Neural progenitor cell (in vitro differentiated cells): ENCODE results near the gene MDH1. TPM values are rescaled to one million over a fixed set of nuclear protein-coding genes. Genes with fewer than 3 reads are reported as not detected.
"Not testable (repeated sequence)": the region's sequence is repeated elsewhere in the genome, so short reads cannot be mapped to it uniquely, and the experiment has no call there.

ENCODE experiments used
- DNase-seq: peaks from one replicate; pipeline ENCODE4 v3.0.0-alpha.2; 2016; ENCODE audit warnings: low spot score
- H2AFZ ChIP-seq: fragments of 200-600 bp; sonication (generic); replicated peaks from 2 replicates; pipeline ENCODE4 v1.6.1; 2016; ENCODE audit warnings: antibody characterized with exemption
- H3F3A ChIP-seq: fragments of 200-600 bp; sonication (generic); 2 replicates; pipeline ENCODE4 v1.6.1; 2016; ENCODE audit warnings: antibody characterized with exemption, low read depth
- H3K27ac ChIP-seq: fragments of 200-600 bp; sonication (generic); 2 replicates; pipeline ENCODE4 v1.5.1; 2016; ENCODE audit warnings: mild to moderate bottlenecking
- H3K27me3 ChIP-seq: fragments of 200-600 bp; sonication (generic); 2 replicates; pipeline ENCODE4 v1.6.1; 2016; ENCODE audit warnings: mild to moderate bottlenecking, moderate library complexity
- H3K36me3 ChIP-seq: fragments of 200-600 bp; sonication (generic); 2 replicates; pipeline ENCODE4 v1.5.1; 2016
- H3K4me1 ChIP-seq: fragments of 200-600 bp; sonication (generic); 2 replicates; pipeline ENCODE4 v1.6.1; 2016; ENCODE audit warnings: mixed run types
- H3K4me2 ChIP-seq: fragments of 200-600 bp; sonication (generic); 2 replicates; pipeline ENCODE4 v1.6.1; 2016
- H3K4me3 ChIP-seq: fragments of 200-600 bp; sonication (generic); 2 replicates; pipeline ENCODE4 v1.5.1; 2016
- H3K79me2 ChIP-seq: fragments of 200-600 bp; sonication (generic); 2 replicates; pipeline ENCODE4 v1.6.1; 2016; ENCODE audit warnings: low read depth
- H3K9ac ChIP-seq: fragments of 200-600 bp; sonication (generic); 2 replicates; pipeline ENCODE4 v1.6.1; 2016
- H3K9me3 ChIP-seq: fragments of 200-600 bp; sonication (generic); 2 replicates; pipeline ENCODE4 v1.5.1; 2016; ENCODE audit warnings: low read depth
- H4K20me1 ChIP-seq: fragments of 200-600 bp; sonication (generic); 2 replicates; pipeline ENCODE4 v1.6.1; 2016; ENCODE audit warnings: low read depth
- H3K27ac Mint-ChIP-seq: 3 replicates; pipeline ENCODE4 v1.8.0; 2021; ENCODE audit warnings: mixed read lengths
- H3K27me3 Mint-ChIP-seq: 2 replicates; pipeline ENCODE4 v1.8.0; 2022; ENCODE audit warnings: low read depth, mild to moderate bottlenecking, inconsistent platforms, moderate library complexity, mixed read lengths; ENCODE audit not compliant: insufficient read depth
- H3K36me3 Mint-ChIP-seq: 3 replicates; pipeline ENCODE4 v1.8.0; 2021; ENCODE audit warnings: mixed read lengths
- H3K4me1 Mint-ChIP-seq: 3 replicates; pipeline ENCODE4 v1.8.0; 2021; ENCODE audit warnings: mixed read lengths
- H3K4me3 Mint-ChIP-seq: 3 replicates; pipeline ENCODE4 v1.8.0; 2021; ENCODE audit warnings: mild to moderate bottlenecking, moderate library complexity, mixed read lengths
- H3K9me3 Mint-ChIP-seq: 3 replicates; pipeline ENCODE4 v1.8.0; 2020; ENCODE audit warnings: mixed read lengths
- EZH2 ChIP-seq: fragments of 200-600 bp; sonication (generic); IDR thresholded peaks from 2 replicates; pipeline ENCODE4 v1.6.1; 2017; ENCODE audit warnings: antibody characterized with exemption, mild to moderate bottlenecking, moderate library complexity
- EZH2phosphoT487 ChIP-seq: fragments of 200-600 bp; sonication (generic); IDR thresholded peaks from 2 replicates; pipeline ENCODE4 v1.6.1; 2017; ENCODE audit warnings: antibody characterized with exemption
- total RNA-seq: library from RNA; depleted of rRNA; stranded (reverse); fragments of >200 nt; gene quantifications from 2 replicates; pipeline ENCODE4 v1.2.3, GENCODE V29; 2015; ENCODE audit warnings: low replicate concordance
- TF ChIP-seq, protein P1 (sequence below): fragments of 200-600 bp; sonication (generic); IDR thresholded peaks from 2 replicates; pipeline ENCODE4 v1.5.1; 2017; ENCODE audit warnings: antibody characterized with exemption, mild to moderate bottlenecking

Gene MDH1
- total RNA-seq, 1 donor from 2014 or later = 323 TPM

GRCh38 chr2:63569740-63570139, 19.0 kb upstream of the MDH1 start:
- H3K4me3 ChIP-seq = no peak overlapping the region
- peaks cover 4% of the 10 kb centered on the region for H3K4me1 Mint-ChIP-seq

DNA sequence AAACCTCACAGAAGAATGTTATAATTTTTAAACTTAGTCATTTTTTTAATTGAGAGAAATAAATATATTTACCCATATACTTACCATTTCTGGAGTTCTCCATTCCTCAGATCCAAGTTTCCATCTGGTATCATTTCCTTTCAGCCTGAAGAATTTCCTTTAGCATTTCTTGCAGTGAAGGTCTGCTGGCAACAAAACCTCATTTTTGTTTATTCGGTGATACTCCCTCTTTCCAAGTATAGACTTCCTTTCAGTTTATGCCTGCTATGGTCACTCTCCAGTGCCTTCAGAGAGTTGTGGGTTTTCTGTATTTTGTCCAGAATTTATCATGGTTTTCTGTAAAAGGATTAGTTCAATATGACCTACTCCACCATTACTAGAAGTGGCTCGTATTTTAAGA, 17.5 kb upstream of the MDH1 start:
- no peaks in the 10 kb centered on the region for H3K36me3 ChIP-seq
- Mint-ChIP-seq H3K4me1 (peaks cover 4% of the 10 kb centered on the region), H3K9me3 (peaks cover 9% of the 10 kb centered on the region), H3K4me3 (no peak overlapping the region), H3K27me3 (peaks cover 2% of the 10 kb centered on the region), H3K27ac (no peak overlapping the region), H3K36me3 (no peaks in the 10 kb centered on the region)
- no peaks in the 10 kb centered on the region for H4K20me1 ChIP-seq
- no peaks in the 10 kb centered on the region for H3K79me2 ChIP-seq
- no peak overlapping the region for H3K27ac ChIP-seq
- no peak overlapping the region for H3K4me2 ChIP-seq
- H3K4me3 ChIP-seq = no peak overlapping the region
- H3K9ac ChIP-seq = no peak overlapping the region
- TF ChIP-seq, protein P1, sequence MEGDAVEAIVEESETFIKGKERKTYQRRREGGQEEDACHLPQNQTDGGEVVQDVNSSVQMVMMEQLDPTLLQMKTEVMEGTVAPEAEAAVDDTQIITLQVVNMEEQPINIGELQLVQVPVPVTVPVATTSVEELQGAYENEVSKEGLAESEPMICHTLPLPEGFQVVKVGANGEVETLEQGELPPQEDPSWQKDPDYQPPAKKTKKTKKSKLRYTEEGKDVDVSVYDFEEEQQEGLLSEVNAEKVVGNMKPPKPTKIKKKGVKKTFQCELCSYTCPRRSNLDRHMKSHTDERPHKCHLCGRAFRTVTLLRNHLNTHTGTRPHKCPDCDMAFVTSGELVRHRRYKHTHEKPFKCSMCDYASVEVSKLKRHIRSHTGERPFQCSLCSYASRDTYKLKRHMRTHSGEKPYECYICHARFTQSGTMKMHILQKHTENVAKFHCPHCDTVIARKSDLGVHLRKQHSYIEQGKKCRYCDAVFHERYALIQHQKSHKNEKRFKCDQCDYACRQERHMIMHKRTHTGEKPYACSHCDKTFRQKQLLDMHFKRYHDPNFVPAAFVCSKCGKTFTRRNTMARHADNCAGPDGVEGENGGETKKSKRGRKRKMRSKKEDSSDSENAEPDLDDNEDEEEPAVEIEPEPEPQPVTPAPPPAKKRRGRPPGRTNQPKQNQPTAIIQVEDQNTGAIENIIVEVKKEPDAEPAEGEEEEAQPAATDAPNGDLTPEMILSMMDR = no peak
- TF ChIP-seq EZH2 = no peak
- no peak for TF ChIP-seq EZH2phosphoT487
- H3K4me1 ChIP-seq = no peaks in the 10 kb centered on the region
- peaks cover 8% of the 10 kb centered on the region for H3F3A ChIP-seq
- DNase-seq = no peak
- H3K9me3 ChIP-seq = peaks cover 4% of the 10 kb centered on the region
- no peaks in the 10 kb centered on the region for H3K27me3 ChIP-seq
- H2AFZ ChIP-seq = no peak overlapping the region

More at GRCh38 chr2:63569740-63570139, 19.0 kb upstream of the MDH1 start:
- H3K79me2 ChIP-seq = no peaks in the 10 kb centered on the region
- H3F3A ChIP-seq = peaks cover 4% of the 10 kb centered on the region
- no peak overlapping the region for H2AFZ ChIP-seq
- H3K27me3 Mint-ChIP-seq = peaks cover 2% of the 10 kb centered on the region
- no peak overlapping the region for H3K9ac ChIP-seq
- no peaks in the 10 kb centered on the region for H3K27me3 ChIP-seq
- H3K27ac Mint-ChIP-seq = no peak overlapping the region
- no peak overlapping the region for H3K4me2 ChIP-seq
- no peak for DNase-seq
- TF ChIP-seq, protein P1 = no peak
- TF ChIP-seq EZH2 = no peak
- no peaks in the 10 kb centered on the region for H3K36me3 Mint-ChIP-seq
- H3K36me3 ChIP-seq = no peaks in the 10 kb centered on the region
- no peaks in the 10 kb centered on the region for H3K4me1 ChIP-seq
- peaks cover 4% of the 10 kb centered on the region for H3K9me3 ChIP-seq
- H3K27ac ChIP-seq = no peak overlapping the region
- no peaks in the 10 kb centered on the region for H4K20me1 ChIP-seq
- no peak overlapping the region for H3K4me3 Mint-ChIP-seq
- H3K9me3 Mint-ChIP-seq = peaks cover 9% of the 10 kb centered on the region

DNA sequence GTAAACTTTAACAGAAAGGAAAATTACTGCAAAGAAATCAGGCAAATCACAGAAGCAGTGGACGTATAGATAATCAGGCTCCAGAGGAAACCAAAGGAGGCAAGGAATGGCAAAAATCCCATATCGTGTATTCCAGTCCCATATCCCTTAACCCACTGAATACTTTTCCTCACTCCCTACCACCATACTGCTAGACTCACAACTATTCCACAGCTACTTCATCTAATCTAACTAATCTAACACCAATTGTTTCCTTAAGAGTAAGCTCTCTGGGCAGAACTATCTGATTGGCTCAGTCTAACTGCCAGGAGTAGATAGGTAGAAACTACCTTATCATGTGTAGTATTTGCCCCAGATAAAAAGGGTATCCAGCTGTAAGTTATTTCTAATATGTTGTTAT, 16.8 kb upstream of the MDH1 start:
- H3K9me3 ChIP-seq = peaks cover 4% of the 10 kb centered on the region
- H3K9ac ChIP-seq = no peak overlapping the region
- no peak for DNase-seq
- Mint-ChIP-seq H3K4me1 (peaks cover 4% of the 10 kb centered on the region), H3K27me3 (peaks cover 2% of the 10 kb centered on the region), H3K27ac (no peak overlapping the region), H3K36me3 (no peaks in the 10 kb centered on the region), H3K9me3 (peaks cover 8% of the 10 kb centered on the region), H3K4me3 (no peak overlapping the region)
- H3K4me3 ChIP-seq = no peak overlapping the region
- TF ChIP-seq EZH2 = no peak
- TF ChIP-seq, protein P1 = no peak
- no peak for TF ChIP-seq EZH2phosphoT487
- no peak overlapping the region for H3K27ac ChIP-seq
- peaks cover 8% of the 10 kb centered on the region for H3F3A ChIP-seq
- no peaks in the 10 kb centered on the region for H4K20me1 ChIP-seq
- no peaks in the 10 kb centered on the region for H3K4me1 ChIP-seq
- no peaks in the 10 kb centered on the region for H3K36me3 ChIP-seq
- peaks cover 1% of the 10 kb centered on the region for H3K79me2 ChIP-seq
- no peaks in the 10 kb centered on the region for H3K27me3 ChIP-seq
- no peak overlapping the region for H3K4me2 ChIP-seq
- H2AFZ ChIP-seq = no peak overlapping the region

DNA sequence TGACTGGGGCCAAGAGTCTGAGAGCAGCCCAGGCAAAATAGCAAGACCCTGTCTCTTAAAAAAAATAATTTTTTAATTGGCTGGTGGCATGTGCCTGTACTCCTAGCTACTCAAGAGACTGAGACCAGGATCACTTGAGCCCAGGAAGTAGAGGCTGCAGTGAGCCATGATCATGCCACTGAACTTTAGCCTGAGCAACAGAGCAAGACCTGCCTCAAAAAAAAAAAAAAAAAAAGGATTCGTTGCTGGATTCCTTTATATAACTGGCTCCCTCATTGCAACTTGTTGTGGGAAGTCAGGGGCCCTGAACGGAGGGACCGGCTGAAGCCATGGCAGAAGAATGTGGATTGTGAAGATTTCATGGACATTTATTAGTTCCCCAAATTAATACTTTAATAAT, 15.7 kb upstream of the MDH1 start:
- H3K9me3 ChIP-seq = not testable (repeated sequence)

DNA sequence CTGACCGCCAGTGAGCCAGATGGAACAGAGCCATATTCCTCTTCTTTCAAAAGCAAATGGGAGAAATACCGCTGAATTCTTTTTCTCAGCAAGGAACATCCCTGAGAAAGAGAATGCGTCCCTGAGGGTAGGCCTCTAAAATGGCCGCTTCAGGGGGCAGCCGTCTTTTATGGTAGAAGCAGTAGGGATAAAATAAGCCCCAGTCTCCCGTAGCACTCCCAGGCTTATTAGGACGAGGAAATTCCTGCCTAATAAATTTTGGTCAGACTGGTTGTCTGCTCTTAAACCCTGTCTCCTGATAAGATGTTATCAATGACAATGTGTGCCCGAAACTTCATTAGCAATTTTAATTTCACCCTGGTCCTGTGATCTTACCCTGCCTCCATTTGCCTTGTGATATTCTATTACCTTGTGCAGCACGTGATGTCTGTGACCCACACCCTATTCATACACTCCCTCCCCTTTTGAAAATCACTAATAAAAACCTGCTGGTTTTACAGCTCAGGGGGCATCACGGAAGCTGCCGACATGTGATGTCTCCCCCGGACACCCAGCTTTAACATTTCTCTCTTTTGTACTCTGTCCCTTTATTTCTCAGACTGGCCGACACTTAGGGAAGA, 14.9 kb upstream of the MDH1 start:
- peak overlapping the region; percentile 36 for H3K4me3 Mint-ChIP-seq
- H3K9me3 Mint-ChIP-seq, H2AFZ ChIP-seq, DNase-seq, H3K4me3 ChIP-seq, H3K27me3 Mint-ChIP-seq, H3K9ac ChIP-seq, H3K27ac ChIP-seq, H3K27me3 ChIP-seq, H3K4me1 ChIP-seq, H3K36me3 Mint-ChIP-seq, H3K9me3 ChIP-seq, H3K4me2 ChIP-seq, H3K4me1 Mint-ChIP-seq, H3K36me3 ChIP-seq, H4K20me1 ChIP-seq: not testable (repeated sequence)
- Histone ChIP-seq H3K79me2 (peaks cover 11% of the 10 kb centered on the region), H3F3A (peaks cover 11% of the 10 kb centered on the region)
- peak overlapping the region; percentile 69 for H3K27ac Mint-ChIP-seq

More for the DNA sequence above, 15.7 kb upstream of the MDH1 start:
- H3K27me3 Mint-ChIP-seq, H3K9me3 Mint-ChIP-seq, H3K36me3 Mint-ChIP-seq, H2AFZ ChIP-seq, H3K4me2 ChIP-seq, H3K4me1 ChIP-seq, H3K4me3 Mint-ChIP-seq, H3K4me1 Mint-ChIP-seq, H3K27ac Mint-ChIP-seq, DNase-seq, H3K27ac ChIP-seq, H4K20me1 ChIP-seq, H3K9ac ChIP-seq, H3K36me3 ChIP-seq, H3K27me3 ChIP-seq, H3K4me3 ChIP-seq, H3F3A ChIP-seq: not testable (repeated sequence)
- H3K79me2 ChIP-seq = peaks cover 11% of the 10 kb centered on the region
